NCI-H128 (cell line): Measurements from ENCODE around the gene HSD11B2.

Source experiments
- DNase-seq: peaks from one replicate; lab custom pipeline; 2025; ENCODE audit not compliant: unreplicated experiment; lab: John Stamatoyannopoulos, UW

HSD11B2 gene

GRCh38 chr16:67396159-67397035, 34.5 kb upstream of the HSD11B2 start:
- peak; percentile 60 for DNase-seq

GRCh38 chr16:67397036-67397801, 33.7 kb upstream of the HSD11B2 start:
- no peak for DNase-seq

- no peak for DNase-seq
These were observed 32.9 kb upstream of the HSD11B2 start for GRCh38 chr16:67397812-67398545.

GRCh38 chr16:67398546-67399217, 32.2 kb upstream of the HSD11B2 start:
- no peak for DNase-seq

GRCh38 chr16:67399218-67399733, 31.6 kb upstream of the HSD11B2 start:
- DNase-seq, result no peak

- DNase-seq, result no peak
These were observed 30.9 kb upstream of the HSD11B2 start for GRCh38 chr16:67399749-67400704.

GRCh38 chr16:67400901-67401300, 30.0 kb upstream of the HSD11B2 start:
- DNase-seq, result no peak

- DNase-seq, result no peak
These were observed 26.9 kb upstream of the HSD11B2 start for GRCh38 chr16:67403976-67404555.

GRCh38 chr16:67404740-67405226, 26.1 kb upstream of the HSD11B2 start:
- no peak for DNase-seq

GRCh38 chr16:67405336-67405735, 25.6 kb upstream of the HSD11B2 start:
- no peak for DNase-seq

GRCh38 chr16:67406111-67406971, 24.6 kb upstream of the HSD11B2 start:
- no peak for DNase-seq

- DNase-seq, result no peak
These were observed 23.6 kb upstream of the HSD11B2 start for GRCh38 chr16:67407176-67407787.

- DNase-seq, result no peak
These were observed 23.0 kb upstream of the HSD11B2 start for GRCh38 chr16:67407788-67408452.

GRCh38 chr16:67409631-67410030, 21.3 kb upstream of the HSD11B2 start:
- DNase-seq, result no peak

- DNase-seq, result no peak
These were observed 19.6 kb upstream of the HSD11B2 start for GRCh38 chr16:67411339-67411738.

- no peak for DNase-seq
These were observed 18.6 kb upstream of the HSD11B2 start for GRCh38 chr16:67412294-67412693.
